DMS79 (cell line): ENCODE measurements around the gene TIAM2.

Experiments used
- DNase-seq: peaks from one replicate; lab custom pipeline; 2025; lab: John Stamatoyannopoulos, UW

TIAM2 gene

GRCh38 chr6:155234687-155235086 is 239.6 kb downstream of the TIAM2 start:
- no peak for DNase-seq

- no peak for DNase-seq
These were observed 240.0 kb downstream of the TIAM2 start for GRCh38 chr6:155235087-155235486.

GRCh38 chr6:155237613-155238012 is 242.5 kb downstream of the TIAM2 start:
- no peak for DNase-seq

- DNase-seq, result no peak
These were observed 245.9 kb downstream of the TIAM2 start for GRCh38 chr6:155240905-155241600.

GRCh38 chr6:155241966-155242365 is 246.9 kb downstream of the TIAM2 start:
- no peak for DNase-seq

GRCh38 chr6:155244434-155244833 is 249.3 kb downstream of the TIAM2 start:
- no peak for DNase-seq

- no peak for DNase-seq
These were observed 250.1 kb downstream of the TIAM2 start for GRCh38 chr6:155245193-155245592.

- DNase-seq, result no peak
These were observed 250.7 kb downstream of the TIAM2 start for GRCh38 chr6:155245831-155246230.

- DNase-seq, result no peak
These were observed 251.7 kb downstream of the TIAM2 start for GRCh38 chr6:155246825-155247224.

GRCh38 chr6:155247618-155248007 is 252.5 kb downstream of the TIAM2 start:
- no peak for DNase-seq

GRCh38 chr6:155248008-155249001 is 253.2 kb downstream of the TIAM2 start:
- DNase-seq, result no peak

GRCh38 chr6:155250701-155251381 is 255.7 kb downstream of the TIAM2 start:
- no peak for DNase-seq

- DNase-seq, result no peak
These were observed 257.5 kb downstream of the TIAM2 start for GRCh38 chr6:155252581-155252980.

GRCh38 chr6:155253337-155253736 is 258.2 kb downstream of the TIAM2 start:
- no peak for DNase-seq

GRCh38 chr6:155254139-155254538 is 259.0 kb downstream of the TIAM2 start:
- DNase-seq, result no peak

- DNase-seq, result no peak
These were observed 261.1 kb downstream of the TIAM2 start for GRCh38 chr6:155256122-155256795.

GRCh38 chr6:155257796-155258195 is 262.7 kb downstream of the TIAM2 start:
- no peak for DNase-seq

GRCh38 chr6:155259204-155259603 is 264.1 kb downstream of the TIAM2 start:
- DNase-seq, result no peak

GRCh38 chr6:155259897-155260296 is 264.8 kb downstream of the TIAM2 start:
- DNase-seq, result no peak

- no peak for DNase-seq
These were observed 265.6 kb downstream of the TIAM2 start for GRCh38 chr6:155260686-155261085.

GRCh38 chr6:155261111-155261900 is 266.2 kb downstream of the TIAM2 start:
- no peak for DNase-seq
